Measurements from ENCODE around the gene ZNF740. TPM values are rescaled to one million over a fixed set of nuclear protein-coding genes. Genes with fewer than 3 reads are reported as not detected.

Gene ZNF740
- total and polyA plus RNA-seq, 2 of the 4 experiments (the other 2 are of a cell fraction): 13.1 to 14.0 TPM

DNA sequence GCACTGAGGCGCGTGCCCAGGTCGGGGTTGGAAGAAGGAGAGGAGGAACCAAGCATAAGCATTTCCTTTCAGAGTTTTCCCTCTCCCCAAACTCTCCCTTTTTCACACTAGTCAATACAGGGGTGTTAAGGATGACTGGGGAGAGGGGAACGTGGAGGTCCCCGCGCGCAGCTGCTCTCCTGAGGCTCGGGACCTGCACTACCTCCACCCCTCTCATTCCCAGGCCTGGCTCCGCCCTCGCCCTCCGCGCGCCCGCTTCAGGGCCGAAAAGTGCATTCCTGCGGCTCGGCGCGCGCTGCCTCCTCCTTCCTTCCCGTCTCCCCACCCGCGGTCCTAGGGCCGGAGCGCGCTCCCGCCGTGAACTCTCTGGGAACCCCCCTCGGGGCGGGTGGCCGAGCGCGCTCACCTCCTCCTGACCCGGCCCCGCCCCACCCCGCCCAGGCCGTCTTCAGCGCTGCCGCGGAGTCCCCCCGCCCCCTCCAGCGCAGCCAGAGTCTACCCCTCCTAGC lies 40.2 kb downstream of the ZNF740 start:
- Histone ChIP-seq H4K8ac (ENCODE audit: low read depth in 2 of 2, low read length in 2 of 2) (peak overlapping the region; percentile 94 to 97; a peak in 3 of 4 replicates), H2BK20ac (ENCODE audit: low read depth, low read length) (no peak overlapping the region), H3K79me1 (ENCODE audit: low read depth in 1 of 2, low read length in 2 of 2) (peaks cover 23 to 77% of the 10 kb centered on the region in 2 experiments), H4K91ac (ENCODE audit: insufficient read depth, low read depth, low read length) (peak overlapping the region; percentile 66; the same call in 1 of the 2 replicates), H3K18ac (ENCODE audit: low read depth, low read length) (no peak overlapping the region; the same call in 1 of the 2 replicates), H3K9ac (ENCODE audit: low read depth, low read length) (peak overlapping the region; percentile 54), H3K14ac (replicated peaks; ENCODE audit: low read depth, low read length) (peak overlapping the region; percentile 75; the same call in 1 of the 2 replicates), H4K20me1 (ENCODE audit: insufficient read depth, low read length) (peaks cover 11% of the 10 kb centered on the region), H3K27me3 (ENCODE audit: control insufficient read depth, insufficient read depth, low read length) (no peaks in the 10 kb centered on the region), H3K9me3 (ENCODE audit: control insufficient read depth, insufficient read depth, low read length) (no peaks in the 10 kb centered on the region), H3K4me2 (ENCODE audit: low read depth, low read length) (peak overlapping the region; percentile 91), H2AFZ (replicated peaks; ENCODE audit: low read length, poor library complexity) (peak overlapping the region; percentile 94), H3K4me1 (ENCODE audit: control insufficient read depth, insufficient read depth, low read length) (peaks cover 48% of the 10 kb centered on the region), H3K4ac (ENCODE audit: low read depth, low read length) (peak overlapping the region; percentile 44), H2BK120ac (ENCODE audit: low read depth, low read length) (no peak overlapping the region), H2AK5ac (ENCODE audit: low read depth, low read length) (no peak overlapping the region), H3K23ac (ENCODE audit: low read depth, low read length) (peak overlapping the region; percentile 54; the same call in 1 of the 2 replicates), H3K56ac (ENCODE audit: extremely low read depth, insufficient read depth, low read length) (peak overlapping the region; percentile 37; the same call in 1 of the 2 replicates), H2BK15ac (ENCODE audit: low read depth, low read length) (no peak overlapping the region), H3K4me3 (ENCODE audit: insufficient read depth, low read depth, low read length) (peak overlapping the region; percentile 53), H2BK5ac (ENCODE audit: low read depth, low read length, poor library complexity, severe bottlenecking) (peak overlapping the region; percentile 98), H2AK9ac (replicated peaks; ENCODE audit: low read depth, low read length, poor library complexity) (peak overlapping the region; percentile 73), H4K5ac (ENCODE audit: low read depth, low read length) (no peak overlapping the region), H3K36me3 (ENCODE audit: control insufficient read depth, insufficient read depth, low read length) (no peaks in the 10 kb centered on the region), H3K27ac (ENCODE audit: insufficient read depth, low read length) (peak overlapping the region; percentile 94), H3K9me1 (ENCODE audit: insufficient read depth, low read length) (peaks cover 34% of the 10 kb centered on the region)
- ATAC-seq (ENCODE audit: low read depth) (peak; percentile 68), DNase-seq (peak; percentile 90)
- ChIA-PET POLR2A (ENCODE audit: unreplicated experiment) (interaction anchor here (0.7 kb wide), 2 partner anchors 8 to 59 kb away, joined by 3 read pairs; no protein-coding TSS in a partner anchor), CTCF (no interaction called here)
- intact Hi-C loops (cut with micrococcal nuclease): loop anchor here (2.0 kb wide), 1 partner anchor 78 kb away; the partner anchor contains the start of gene MYG1
- WGBS, 2 experiments (ENCODE audit: extremely low coverage in 2 of 2, insufficient read length in 1 of 2): 0% methylated on average over 7 of the region's 42 CpGs; no CpG with 5 or more reads in 1 of the 2 experiments
- no peak for TF ChIP-seq CTCF (conservative IDR thresholded peaks at IDR 0.05; ENCODE audit: low read depth, low read length)
- TF ChIP-seq MAZ (IDR thresholded peaks at IDR 0.05; ENCODE audit: borderline replicate concordance, low read depth, low read length): peak; percentile 94
- TF ChIP-seq BHLHE40 (IDR thresholded peaks at IDR 0.05; ENCODE audit: low read depth, low read length): no peak
- in situ Hi-C loops (cut with MboI; ENCODE audit: low sequenced_read_pairs): no loop called here
- no TSS peak for BruUV-seq (replicated peaks)
- dilution Hi-C loops (cut with HindIII; ENCODE audit: low sequenced_read_pairs, unreplicated experiment): no loop called here
